ENCODE results near the gene ANKRD36.
"Not testable (repeated sequence)": the region's sequence is repeated elsewhere in the genome, so short reads cannot be mapped to it uniquely, and the experiment has no call there.

ANKRD36 gene

GRCh38 chr2:97113882-97114255, 916 bp downstream of the ANKRD36 start:
- DNase-seq (ENCODE audit: low spot score): not testable (repeated sequence)

- not testable (repeated sequence) for DNase-seq (ENCODE audit: low spot score)
These were observed 16.1 kb downstream of the ANKRD36 start for GRCh38 chr2:97129090-97129489.

GRCh38 chr2:97144016-97144415, 31.1 kb downstream of the ANKRD36 start:
- DNase-seq (ENCODE audit: low spot score): not testable (repeated sequence)

GRCh38 chr2:97166548-97166947, 53.6 kb downstream of the ANKRD36 start:
- DNase-seq (ENCODE audit: low spot score): not testable (repeated sequence)

GRCh38 chr2:97167938-97168337, 55.0 kb downstream of the ANKRD36 start:
- not testable (repeated sequence) for DNase-seq (ENCODE audit: low spot score)

- DNase-seq (ENCODE audit: low spot score): not testable (repeated sequence)
These were observed 55.6 kb downstream of the ANKRD36 start for GRCh38 chr2:97168583-97168982.

- DNase-seq (ENCODE audit: low spot score): not testable (repeated sequence)
These were observed 67.4 kb downstream of the ANKRD36 start for GRCh38 chr2:97180391-97180790.

GRCh38 chr2:97195349-97195748, 82.4 kb downstream of the ANKRD36 start:
- not testable (repeated sequence) for DNase-seq (ENCODE audit: low spot score)

GRCh38 chr2:97197251-97197650, 84.3 kb downstream of the ANKRD36 start:
- DNase-seq (ENCODE audit: low spot score): not testable (repeated sequence)

GRCh38 chr2:97200887-97201286, 87.9 kb downstream of the ANKRD36 start:
- not testable (repeated sequence) for DNase-seq (ENCODE audit: low spot score)

- not testable (repeated sequence) for DNase-seq (ENCODE audit: low spot score)
These were observed 89.8 kb downstream of the ANKRD36 start for GRCh38 chr2:97202643-97203250.

- DNase-seq (ENCODE audit: low spot score): no peak
These were observed 97.4 kb downstream of the ANKRD36 start for GRCh38 chr2:97210325-97210724.

- not testable (repeated sequence) for DNase-seq (ENCODE audit: low spot score)
These were observed 102.1 kb downstream of the ANKRD36 start for GRCh38 chr2:97215025-97215424.

- not testable (repeated sequence) for DNase-seq (ENCODE audit: low spot score)
These were observed 118.1 kb downstream of the ANKRD36 start for GRCh38 chr2:97230848-97231585.

- DNase-seq (ENCODE audit: low spot score): not testable (repeated sequence)
These were observed 120.0 kb downstream of the ANKRD36 start for GRCh38 chr2:97232981-97233380.

- DNase-seq (ENCODE audit: low spot score): not testable (repeated sequence)
These were observed 120.8 kb downstream of the ANKRD36 start for GRCh38 chr2:97233660-97234295.

GRCh38 chr2:97261192-97261591, 148.2 kb downstream of the ANKRD36 start:
- not testable (repeated sequence) for DNase-seq (ENCODE audit: low spot score)

- DNase-seq (ENCODE audit: low spot score): not testable (repeated sequence)
These were observed 153.5 kb downstream of the ANKRD36 start for GRCh38 chr2:97266449-97266848.

GRCh38 chr2:97267411-97268074, 154.6 kb downstream of the ANKRD36 start:
- DNase-seq (ENCODE audit: low spot score): no peak

GRCh38 chr2:97268075-97268591, 155.2 kb downstream of the ANKRD36 start:
- not testable (repeated sequence) for DNase-seq (ENCODE audit: low spot score)

GRCh38 chr2:97276232-97276798, 163.4 kb downstream of the ANKRD36 start:
- DNase-seq (ENCODE audit: low spot score): not testable (repeated sequence)

GRCh38 chr2:97285187-97285586, 172.2 kb downstream of the ANKRD36 start:
- not testable (repeated sequence) for DNase-seq (ENCODE audit: low spot score)

Data from SW480 (cell line).